ENCODE data around the gene TUBB4A. TPM values are rescaled to one million over a fixed set of nuclear protein-coding genes. Genes with fewer than 3 reads are reported as not detected.

The TUBB4A gene
- total and polyA plus RNA-seq, 10 of the 15 experiments (the other 5 are each of a cell fraction or from before 2014, with no cell fraction given), result 0.29 to 22.4 (median 3.8) TPM

DNA sequence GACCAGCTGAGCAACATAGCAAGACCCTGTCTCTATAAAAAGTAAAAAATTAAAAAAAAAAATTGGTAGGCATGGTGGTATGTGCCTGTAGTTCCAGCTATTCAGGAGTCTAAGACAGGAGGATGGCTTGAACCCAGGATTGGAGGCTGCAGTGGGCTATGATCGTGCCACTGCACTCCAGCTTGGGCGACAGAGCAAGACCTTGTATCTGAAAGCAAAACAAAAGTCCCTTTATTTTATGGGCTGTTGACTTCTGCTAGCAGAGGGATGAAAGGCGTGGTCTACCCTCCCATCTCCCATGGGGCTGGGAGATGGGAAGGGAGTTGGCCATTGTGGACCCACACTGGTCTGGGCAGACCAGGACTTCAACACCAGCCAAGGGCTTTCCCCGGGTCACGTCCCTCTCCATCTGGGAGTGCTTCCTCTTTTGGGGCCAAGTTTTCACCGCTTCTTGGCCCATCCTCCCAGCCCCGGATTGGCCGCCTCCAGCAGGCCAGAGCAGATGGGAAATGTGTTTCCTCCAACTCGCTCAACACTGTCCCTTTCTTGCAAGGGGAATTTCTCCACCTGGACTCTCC is 26.5 kb upstream of the TUBB4A start:
- in situ Hi-C loops (cut with MboI) (loop anchor here (10.0 kb wide), 1 partner anchor 1176 kb away; the partner anchor contains the start of gene FCER2), intact Hi-C loops (cut with micrococcal nuclease; ENCODE audit: unreplicated experiment) (loop anchor here (2.0 kb wide), 1 partner anchor 72 kb away; no protein-coding TSS in a partner anchor)
- H3K4me2 ChIP-seq (ENCODE audit: control insufficient read depth, insufficient read depth), result peak overlapping the region; percentile 73
- no peaks in the 10 kb centered on the region for H3K9me3 ChIP-seq (replicated peaks; ENCODE audit: control insufficient read depth, insufficient read depth, low read length)
- WGBS (ENCODE audit: insufficient coverage, insufficient replicate concordance, low lambda C conversion rate, missing lambda C conversion rate), result 0% methylated on average over 9 of the region's 9 CpGs
- peak overlapping the region; percentile 99 for H3K4me3 ChIP-seq
- peak overlapping the region; percentile 74 for H3K9ac ChIP-seq (ENCODE audit: control insufficient read depth, insufficient read depth, low read length)
- FAIRE-seq (no peak), ATAC-seq (peak; percentile 25), DNase-seq (ENCODE audit: low read depth, low spot score) (no peak)
- no peaks in the 10 kb centered on the region for H4K20me1 ChIP-seq (ENCODE audit: control insufficient read depth, insufficient read depth)
- POLR2A ChIA-PET, result interaction anchor here (0.6 to 1.4 kb wide), 11 partner anchors 7 to 102 kb away, joined by 3 to 10 read pairs (median 3); partner anchors contain the start of gene CD70
- peak overlapping the region; percentile 83 for H3K27ac ChIP-seq (ENCODE audit: control insufficient read depth, insufficient read depth)
- SMC1A ChIA-PET (ENCODE audit: uncharacterized antibody, unreplicated experiment), result interaction anchor here (0.7 to 1.6 kb wide), 8 partner anchors 8 to 146 kb away, joined by 3 to 4 read pairs (median 3); no protein-coding TSS in a partner anchor
- CTCF ChIA-PET, result interaction anchor here (0.7 to 1.3 kb wide), 4 partner anchors 11 to 105 kb away, joined by 3 to 8 read pairs (median 4); no protein-coding TSS in a partner anchor
- no TSS peak for BruUV-seq (replicated peaks)
- no peaks in the 10 kb centered on the region for H3K36me3 ChIP-seq (ENCODE audit: control insufficient read depth in 2 of 2, insufficient read depth in 2 of 2, low read length in 1 of 2)
- peaks cover 28% of the 10 kb centered on the region for H3K4me1 ChIP-seq (ENCODE audit: control insufficient read depth, insufficient read depth, low read length)
- peaks cover 44% of the 10 kb centered on the region for H3K79me2 ChIP-seq (ENCODE audit: control insufficient read depth, insufficient read depth, low read length)
- RAD21 ChIA-PET (ENCODE audit: unreplicated experiment), result interaction anchor here (0.7 to 1.9 kb wide), 10 partner anchors 9 to 244 kb away, joined by 3 to 15 read pairs (median 6); partner anchors contain the start of genes TNFSF14 and VAV1
- no peaks in the 10 kb centered on the region for H3K27me3 ChIP-seq (replicated peaks in 1 of 2; ENCODE audit: control insufficient read depth in 2 of 2, insufficient read depth in 2 of 2, low read length in 1 of 2)
- no peak overlapping the region for H2AFZ ChIP-seq (ENCODE audit: control insufficient read depth, low read depth, low read length)
- TF ChIP-seq BHLHE40 (IDR thresholded peaks at IDR 0.05; ENCODE audit: borderline replicate concordance in 1 of 2, low read depth in 2 of 2, low read length in 1 of 2) (peak; percentile 62 to 65; a peak in 3 of 4 replicates), MYB (IDR thresholded peaks at IDR 0.05; ENCODE audit: borderline replicate concordance, low read depth, low read length) (no peak), BRCA1 (IDR thresholded peaks at IDR 0.05; ENCODE audit: low read depth, low read length) (no peak), STAT1 (conservative IDR thresholded peaks at IDR 0.05) (no peak), DPF2 (IDR thresholded peaks at IDR 0.05) (peak; percentile 91), SREBF1 (IDR thresholded peaks at IDR 0.05; ENCODE audit: low read length) (no peak)
- TF ChIP-seq, protein P1, sequence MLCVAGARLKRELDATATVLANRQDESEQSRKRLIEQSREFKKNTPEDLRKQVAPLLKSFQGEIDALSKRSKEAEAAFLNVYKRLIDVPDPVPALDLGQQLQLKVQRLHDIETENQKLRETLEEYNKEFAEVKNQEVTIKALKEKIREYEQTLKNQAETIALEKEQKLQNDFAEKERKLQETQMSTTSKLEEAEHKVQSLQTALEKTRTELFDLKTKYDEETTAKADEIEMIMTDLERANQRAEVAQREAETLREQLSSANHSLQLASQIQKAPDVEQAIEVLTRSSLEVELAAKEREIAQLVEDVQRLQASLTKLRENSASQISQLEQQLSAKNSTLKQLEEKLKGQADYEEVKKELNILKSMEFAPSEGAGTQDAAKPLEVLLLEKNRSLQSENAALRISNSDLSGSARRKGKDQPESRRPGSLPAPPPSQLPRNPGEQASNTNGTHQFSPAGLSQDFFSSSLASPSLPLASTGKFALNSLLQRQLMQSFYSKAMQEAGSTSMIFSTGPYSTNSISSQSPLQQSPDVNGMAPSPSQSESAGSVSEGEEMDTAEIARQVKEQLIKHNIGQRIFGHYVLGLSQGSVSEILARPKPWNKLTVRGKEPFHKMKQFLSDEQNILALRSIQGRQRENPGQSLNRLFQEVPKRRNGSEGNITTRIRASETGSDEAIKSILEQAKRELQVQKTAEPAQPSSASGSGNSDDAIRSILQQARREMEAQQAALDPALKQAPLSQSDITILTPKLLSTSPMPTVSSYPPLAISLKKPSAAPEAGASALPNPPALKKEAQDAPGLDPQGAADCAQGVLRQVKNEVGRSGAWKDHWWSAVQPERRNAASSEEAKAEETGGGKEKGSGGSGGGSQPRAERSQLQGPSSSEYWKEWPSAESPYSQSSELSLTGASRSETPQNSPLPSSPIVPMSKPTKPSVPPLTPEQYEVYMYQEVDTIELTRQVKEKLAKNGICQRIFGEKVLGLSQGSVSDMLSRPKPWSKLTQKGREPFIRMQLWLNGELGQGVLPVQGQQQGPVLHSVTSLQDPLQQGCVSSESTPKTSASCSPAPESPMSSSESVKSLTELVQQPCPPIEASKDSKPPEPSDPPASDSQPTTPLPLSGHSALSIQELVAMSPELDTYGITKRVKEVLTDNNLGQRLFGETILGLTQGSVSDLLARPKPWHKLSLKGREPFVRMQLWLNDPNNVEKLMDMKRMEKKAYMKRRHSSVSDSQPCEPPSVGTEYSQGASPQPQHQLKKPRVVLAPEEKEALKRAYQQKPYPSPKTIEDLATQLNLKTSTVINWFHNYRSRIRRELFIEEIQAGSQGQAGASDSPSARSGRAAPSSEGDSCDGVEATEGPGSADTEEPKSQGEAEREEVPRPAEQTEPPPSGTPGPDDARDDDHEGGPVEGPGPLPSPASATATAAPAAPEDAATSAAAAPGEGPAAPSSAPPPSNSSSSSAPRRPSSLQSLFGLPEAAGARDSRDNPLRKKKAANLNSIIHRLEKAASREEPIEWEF (IDR thresholded peaks at IDR 0.05; ENCODE audit: insufficient replicate concordance, low read depth, low read length), result no peak
- TF ChIP-seq, protein P2, sequence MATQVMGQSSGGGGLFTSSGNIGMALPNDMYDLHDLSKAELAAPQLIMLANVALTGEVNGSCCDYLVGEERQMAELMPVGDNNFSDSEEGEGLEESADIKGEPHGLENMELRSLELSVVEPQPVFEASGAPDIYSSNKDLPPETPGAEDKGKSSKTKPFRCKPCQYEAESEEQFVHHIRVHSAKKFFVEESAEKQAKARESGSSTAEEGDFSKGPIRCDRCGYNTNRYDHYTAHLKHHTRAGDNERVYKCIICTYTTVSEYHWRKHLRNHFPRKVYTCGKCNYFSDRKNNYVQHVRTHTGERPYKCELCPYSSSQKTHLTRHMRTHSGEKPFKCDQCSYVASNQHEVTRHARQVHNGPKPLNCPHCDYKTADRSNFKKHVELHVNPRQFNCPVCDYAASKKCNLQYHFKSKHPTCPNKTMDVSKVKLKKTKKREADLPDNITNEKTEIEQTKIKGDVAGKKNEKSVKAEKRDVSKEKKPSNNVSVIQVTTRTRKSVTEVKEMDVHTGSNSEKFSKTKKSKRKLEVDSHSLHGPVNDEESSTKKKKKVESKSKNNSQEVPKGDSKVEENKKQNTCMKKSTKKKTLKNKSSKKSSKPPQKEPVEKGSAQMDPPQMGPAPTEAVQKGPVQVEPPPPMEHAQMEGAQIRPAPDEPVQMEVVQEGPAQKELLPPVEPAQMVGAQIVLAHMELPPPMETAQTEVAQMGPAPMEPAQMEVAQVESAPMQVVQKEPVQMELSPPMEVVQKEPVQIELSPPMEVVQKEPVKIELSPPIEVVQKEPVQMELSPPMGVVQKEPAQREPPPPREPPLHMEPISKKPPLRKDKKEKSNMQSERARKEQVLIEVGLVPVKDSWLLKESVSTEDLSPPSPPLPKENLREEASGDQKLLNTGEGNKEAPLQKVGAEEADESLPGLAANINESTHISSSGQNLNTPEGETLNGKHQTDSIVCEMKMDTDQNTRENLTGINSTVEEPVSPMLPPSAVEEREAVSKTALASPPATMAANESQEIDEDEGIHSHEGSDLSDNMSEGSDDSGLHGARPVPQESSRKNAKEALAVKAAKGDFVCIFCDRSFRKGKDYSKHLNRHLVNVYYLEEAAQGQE (IDR thresholded peaks at IDR 0.05; ENCODE audit: low read depth, low read length), result no peak
- TF ChIP-seq, protein P3, sequence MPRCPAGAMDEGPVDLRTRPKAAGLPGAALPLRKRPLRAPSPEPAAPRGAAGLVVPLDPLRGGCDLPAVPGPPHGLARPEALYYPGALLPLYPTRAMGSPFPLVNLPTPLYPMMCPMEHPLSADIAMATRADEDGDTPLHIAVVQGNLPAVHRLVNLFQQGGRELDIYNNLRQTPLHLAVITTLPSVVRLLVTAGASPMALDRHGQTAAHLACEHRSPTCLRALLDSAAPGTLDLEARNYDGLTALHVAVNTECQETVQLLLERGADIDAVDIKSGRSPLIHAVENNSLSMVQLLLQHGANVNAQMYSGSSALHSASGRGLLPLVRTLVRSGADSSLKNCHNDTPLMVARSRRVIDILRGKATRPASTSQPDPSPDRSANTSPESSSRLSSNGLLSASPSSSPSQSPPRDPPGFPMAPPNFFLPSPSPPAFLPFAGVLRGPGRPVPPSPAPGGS (IDR thresholded peaks at IDR 0.05; ENCODE audit: borderline replicate concordance, insufficient read depth, low read depth, low read length, poor library complexity, severe bottlenecking), result no peak
- TF ChIP-seq, protein P4, sequence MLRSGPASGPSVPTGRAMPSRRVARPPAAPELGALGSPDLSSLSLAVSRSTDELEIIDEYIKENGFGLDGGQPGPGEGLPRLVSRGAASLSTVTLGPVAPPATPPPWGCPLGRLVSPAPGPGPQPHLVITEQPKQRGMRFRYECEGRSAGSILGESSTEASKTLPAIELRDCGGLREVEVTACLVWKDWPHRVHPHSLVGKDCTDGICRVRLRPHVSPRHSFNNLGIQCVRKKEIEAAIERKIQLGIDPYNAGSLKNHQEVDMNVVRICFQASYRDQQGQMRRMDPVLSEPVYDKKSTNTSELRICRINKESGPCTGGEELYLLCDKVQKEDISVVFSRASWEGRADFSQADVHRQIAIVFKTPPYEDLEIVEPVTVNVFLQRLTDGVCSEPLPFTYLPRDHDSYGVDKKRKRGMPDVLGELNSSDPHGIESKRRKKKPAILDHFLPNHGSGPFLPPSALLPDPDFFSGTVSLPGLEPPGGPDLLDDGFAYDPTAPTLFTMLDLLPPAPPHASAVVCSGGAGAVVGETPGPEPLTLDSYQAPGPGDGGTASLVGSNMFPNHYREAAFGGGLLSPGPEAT (IDR thresholded peaks at IDR 0.05; ENCODE audit: low read depth), result peak; percentile 86

Data from GM12878 (cell line).